OCI-LY7 (cell line): ENCODE measurements around the gene AURKAIP1. TPM values are rescaled to one million over a fixed set of nuclear protein-coding genes. Genes with fewer than 3 reads are reported as not detected.
A peak's percentile ranks its signal among the peaks of the same experiment; 100 is the strongest.

ENCODE experiments used
- BruUV-seq: library from RNA; stranded (reverse); fragments of 400-500 nt; replicated peaks from 2 replicates; lab custom pipeline; 2021; lab: Mats Ljungman, UMichigan
- CTCF ChIA-PET: fragments of 300-600 bp; sonication (Branson Sonifier 250); formaldehyde crosslinking; loops from one replicate; lab custom pipeline; 2022; ENCODE audit warnings: antibody characterized with exemption; ENCODE audit not compliant: unreplicated experiment; lab: Charles Lee
- POLR2A ChIA-PET: fragments of 300-600 bp; sonication (Branson Sonifier 250); formaldehyde crosslinking; loops from one replicate; lab custom pipeline; 2022; ENCODE audit warnings: antibody characterized with exemption; lab: Charles Lee
- DNase-seq: peaks from one replicate; pipeline ENCODE4 v3.0.0-alpha.2; 2015; ENCODE audit warnings: low spot score
- H2AFZ ChIP-seq: fragments of 200-600 bp; sonication (generic), shearing (Covaris generic); 2 replicates; pipeline ENCODE4 v1.6.1; 2014; ENCODE audit warnings: mild to moderate bottlenecking, antibody characterized with exemption, low read length, moderate library complexity
- H3K27ac ChIP-seq: fragments of 200-600 bp; sonication (generic); 2 replicates; pipeline ENCODE4 v1.5.1; 2014; ENCODE audit warnings: mixed run types, low read depth, mild to moderate bottlenecking, moderate library complexity, low read length, inconsistent platforms; ENCODE audit not compliant: poor library complexity, severe bottlenecking
- H3K36me3 ChIP-seq: fragments of 200-600 bp; sonication (generic); 2 replicates; pipeline ENCODE4 v1.6.1; 2014; ENCODE audit warnings: mild to moderate bottlenecking, antibody characterized with exemption, low read length, moderate library complexity, mixed read lengths; ENCODE audit not compliant: insufficient read depth
- H3K4me1 ChIP-seq: fragments of 200-600 bp; sonication (generic); 2 replicates; pipeline ENCODE4 v1.5.1; 2014; ENCODE audit warnings: mild to moderate bottlenecking, low read length; ENCODE audit not compliant: insufficient read depth, poor library complexity, severe bottlenecking
- H3K4me2 ChIP-seq: fragments of 200-600 bp; sonication (generic); 2 replicates; pipeline ENCODE4 v1.6.1; 2014; ENCODE audit warnings: mild to moderate bottlenecking, low read length
- H3K4me3 ChIP-seq: fragments of 200-600 bp; sonication (generic); 2 replicates; pipeline ENCODE4 v1.5.1; 2014; ENCODE audit warnings: mild to moderate bottlenecking, low read depth, low read length; ENCODE audit not compliant: poor library complexity, severe bottlenecking
- H3K79me2 ChIP-seq: fragments of 200-600 bp; sonication (generic); 2 replicates; pipeline ENCODE4 v1.6.1; 2016; ENCODE audit warnings: low read depth, mild to moderate bottlenecking, low read length, moderate library complexity, mixed read lengths; ENCODE audit not compliant: insufficient read depth
- H3K9me2 ChIP-seq: fragments of 200-600 bp; sonication (generic); 2 replicates; pipeline ENCODE4 v1.6.1; 2016; ENCODE audit warnings: mild to moderate bottlenecking, low read length, mixed read lengths; ENCODE audit not compliant: insufficient read depth
- H3K9me3 ChIP-seq: fragments of 200-600 bp; sonication (generic); 2 replicates; pipeline ENCODE4 v1.6.1; 2014; ENCODE audit warnings: mild to moderate bottlenecking, mixed run types, low read length, mixed read lengths
- H4K20me1 ChIP-seq: fragments of 200-600 bp; sonication (generic); 2 replicates; pipeline ENCODE4 v1.6.1; 2014; ENCODE audit warnings: mild to moderate bottlenecking, antibody characterized with exemption, low read length, moderate library complexity, mixed read lengths; ENCODE audit not compliant: insufficient read depth
- EZH2phosphoT487 ChIP-seq: fragments of 200-600 bp; sonication (generic); IDR thresholded peaks from 2 replicates; pipeline ENCODE4 v1.6.1; 2018; ENCODE audit warnings: low read depth, borderline replicate concordance, mild to moderate bottlenecking, mixed run types, antibody characterized with exemption, low read length, moderate library complexity, mixed read lengths
- intact Hi-C: fragments of 100-400 bp; cut with micrococcal nuclease; formaldehyde crosslinking; loops from one replicate; pipeline ENCODE4 v1.10.0; 2022; ENCODE audit not compliant: unreplicated experiment
- microRNA-seq: library from miRNA; unstranded; fragments of <30 nt; microRNA quantifications from one replicate; pipeline ENCODE4 v1.2.0, GENCODE V29; 2022; ENCODE audit warnings: borderline replicate concordance
- total RNA-seq, 2 experiments: library from RNA; depleted of rRNA in 1 of 2; stranded (reverse); fragments of >200 nt in 1 of 2; shearing (Covaris generic) in 1 of 2; gene quantifications; 2 replicates each; pipeline ENCODE4 v1.2.3, GENCODE V29; 2014 to 2022
- TF ChIP-seq, protein P1 (sequence below): fragments of 200-600 bp; sonication (generic); conservative IDR thresholded peaks from 2 replicates; pipeline ENCODE4 v1.5.1; 2014; ENCODE audit warnings: mild to moderate bottlenecking, antibody characterized with exemption, low read length, moderate library complexity, mixed read lengths

Gene AURKAIP1
- total RNA-seq, 2 experiments from 2014 or later, result 163 to 172 TPM

DNA sequence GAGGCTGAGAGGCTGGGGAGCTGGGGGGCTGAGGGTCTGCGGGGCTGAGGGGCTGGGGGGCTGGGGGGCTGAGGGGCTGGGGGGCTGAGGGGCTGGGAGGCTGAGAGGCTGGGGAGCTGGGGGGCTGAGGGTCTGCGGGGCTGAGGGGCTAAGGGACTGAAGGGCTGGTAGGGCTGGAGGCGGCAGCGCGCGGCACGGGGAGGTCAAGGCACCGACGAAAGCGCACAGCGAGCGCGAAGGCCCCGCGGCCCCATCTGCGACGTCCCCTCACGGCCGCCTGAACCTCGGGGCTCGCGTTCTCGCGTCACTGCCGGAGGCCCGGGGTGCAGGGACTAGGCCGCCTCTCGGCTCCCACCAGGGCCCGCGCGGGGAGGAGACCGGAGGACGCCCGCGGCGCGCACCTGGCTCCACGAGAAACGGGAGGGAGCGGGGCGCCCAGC, 50.9 kb downstream of the AURKAIP1 start:
- intact Hi-C loops, result loop anchor here (2.0 kb wide), 2 partner anchors 15 to 51 kb away; partner anchors contain the start of genes AURKAIP1 and PUSL1
- peaks cover 43% of the 10 kb centered on the region for H3K79me2 ChIP-seq
- no peak for DNase-seq
- H3K36me3 ChIP-seq, result peaks cover 47% of the 10 kb centered on the region
- CTCF ChIA-PET, result no interaction called here
- H3K4me3 ChIP-seq, result peak overlapping the region; percentile 84
- BruUV-seq, result no TSS peak
- POLR2A ChIA-PET, result no interaction called here
- TF ChIP-seq, protein P1, sequence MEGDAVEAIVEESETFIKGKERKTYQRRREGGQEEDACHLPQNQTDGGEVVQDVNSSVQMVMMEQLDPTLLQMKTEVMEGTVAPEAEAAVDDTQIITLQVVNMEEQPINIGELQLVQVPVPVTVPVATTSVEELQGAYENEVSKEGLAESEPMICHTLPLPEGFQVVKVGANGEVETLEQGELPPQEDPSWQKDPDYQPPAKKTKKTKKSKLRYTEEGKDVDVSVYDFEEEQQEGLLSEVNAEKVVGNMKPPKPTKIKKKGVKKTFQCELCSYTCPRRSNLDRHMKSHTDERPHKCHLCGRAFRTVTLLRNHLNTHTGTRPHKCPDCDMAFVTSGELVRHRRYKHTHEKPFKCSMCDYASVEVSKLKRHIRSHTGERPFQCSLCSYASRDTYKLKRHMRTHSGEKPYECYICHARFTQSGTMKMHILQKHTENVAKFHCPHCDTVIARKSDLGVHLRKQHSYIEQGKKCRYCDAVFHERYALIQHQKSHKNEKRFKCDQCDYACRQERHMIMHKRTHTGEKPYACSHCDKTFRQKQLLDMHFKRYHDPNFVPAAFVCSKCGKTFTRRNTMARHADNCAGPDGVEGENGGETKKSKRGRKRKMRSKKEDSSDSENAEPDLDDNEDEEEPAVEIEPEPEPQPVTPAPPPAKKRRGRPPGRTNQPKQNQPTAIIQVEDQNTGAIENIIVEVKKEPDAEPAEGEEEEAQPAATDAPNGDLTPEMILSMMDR, result no peak
- TF ChIP-seq EZH2phosphoT487, result no peak
- H3K27ac ChIP-seq, result peak overlapping the region; percentile 28
- no peak overlapping the region for H2AFZ ChIP-seq
- peak overlapping the region; percentile 60; the same call in 1 of the 2 replicates for H3K4me2 ChIP-seq
- peaks cover 25% of the 10 kb centered on the region for H3K4me1 ChIP-seq
- no peaks in the 10 kb centered on the region for H3K9me2 ChIP-seq
- H3K9me3 ChIP-seq, result no peaks in the 10 kb centered on the region
- peaks cover 3% of the 10 kb centered on the region; the same call in 1 of the 2 replicates for H4K20me1 ChIP-seq

Small RNA genes lying within 50 kb of the gene (microRNA-seq; reads per million reads assigned to microRNA genes)
- not detected for gene MIR6808

Other genes starting within 250 kb of the AURKAIP1 start
- not detected in 2 replicates for gene TTLL10, start 201.3 kb downstream of the AURKAIP1 start, total RNA-seq (2014; rRNA removed; shearing (Covaris generic))
- gene TTLL10, start 201.3 kb downstream of the AURKAIP1 start, total RNA-seq (2022), result not detected in 2 replicates
- gene TNFRSF18, start 168.6 kb downstream of the AURKAIP1 start, total RNA-seq (2014; rRNA removed; shearing (Covaris generic)), result not detected in 2 replicates
- not detected in 2 replicates for gene TNFRSF18, start 168.6 kb downstream of the AURKAIP1 start, total RNA-seq (2022)
- gene TNFRSF4, start 161.1 kb downstream of the AURKAIP1 start, total RNA-seq (2014; rRNA removed; shearing (Covaris generic)), result not detected in 2 replicates
- gene TNFRSF4, start 161.1 kb downstream of the AURKAIP1 start, total RNA-seq (2022), result 1.1 and 1.4 TPM in 2 replicates
- gene SDF4, start 143.2 kb downstream of the AURKAIP1 start, total RNA-seq (2014; rRNA removed; shearing (Covaris generic)), result 44.2 and 47.7 TPM in 2 replicates
- gene SDF4, start 143.2 kb downstream of the AURKAIP1 start, total RNA-seq (2022), result 82.8 and 85.7 TPM in 2 replicates
- gene B3GALT6, start 143.0 kb downstream of the AURKAIP1 start, total RNA-seq (2014; rRNA removed; shearing (Covaris generic)), result 36.2 and 37.7 TPM in 2 replicates
- gene B3GALT6, start 143.0 kb downstream of the AURKAIP1 start, total RNA-seq (2022), result 25.0 and 27.1 TPM in 2 replicates
- 0.49 and 1.8 TPM in 2 replicates for gene C1QTNF12, start 128.5 kb downstream of the AURKAIP1 start, total RNA-seq (2014; rRNA removed; shearing (Covaris generic))
- gene C1QTNF12, start 128.5 kb downstream of the AURKAIP1 start, total RNA-seq (2022), result 6.1 and 7.0 TPM in 2 replicates
- gene UBE2J2, start 101.4 kb downstream of the AURKAIP1 start, total RNA-seq (2014; rRNA removed; shearing (Covaris generic)), result 61.6 and 69.2 TPM in 2 replicates
- gene UBE2J2, start 101.4 kb downstream of the AURKAIP1 start, total RNA-seq (2022), result 87.0 and 88.7 TPM in 2 replicates
- 3.9 and 6.2 TPM in 2 replicates for gene SCNN1D, start 94.8 kb downstream of the AURKAIP1 start, total RNA-seq (2014; rRNA removed; shearing (Covaris generic))
- gene SCNN1D, start 94.8 kb downstream of the AURKAIP1 start, total RNA-seq (2022), result 11.3 and 12.7 TPM in 2 replicates
- gene ACAP3, start 67.3 kb downstream of the AURKAIP1 start, total RNA-seq (2014; rRNA removed; shearing (Covaris generic)), result 26.3 and 26.8 TPM in 2 replicates
- 47.6 and 47.7 TPM in 2 replicates for gene ACAP3, start 67.3 kb downstream of the AURKAIP1 start, total RNA-seq (2022)
- 41.8 and 57.1 TPM in 2 replicates for gene PUSL1, start 66.6 kb downstream of the AURKAIP1 start, total RNA-seq (2014; rRNA removed; shearing (Covaris generic))
- 31.3 and 32.2 TPM in 2 replicates for gene PUSL1, start 66.6 kb downstream of the AURKAIP1 start, total RNA-seq (2022)
- 128 and 142 TPM in 2 replicates for gene INTS11, start 50.5 kb downstream of the AURKAIP1 start, total RNA-seq (2014; rRNA removed; shearing (Covaris generic))
- 146 and 162 TPM in 2 replicates for gene INTS11, start 50.5 kb downstream of the AURKAIP1 start, total RNA-seq (2022)
- gene CPTP, start 50.4 kb downstream of the AURKAIP1 start, total RNA-seq (2014; rRNA removed; shearing (Covaris generic)), result 16.6 and 18.5 TPM in 2 replicates
- 20.3 and 20.6 TPM in 2 replicates for gene CPTP, start 50.4 kb downstream of the AURKAIP1 start, total RNA-seq (2022)
- 0.41 and 1.1 TPM in 2 replicates for gene TAS1R3, start 43.9 kb downstream of the AURKAIP1 start, total RNA-seq (2014; rRNA removed; shearing (Covaris generic))
- gene TAS1R3, start 43.9 kb downstream of the AURKAIP1 start, total RNA-seq (2022), result 0.99 and 1.2 TPM in 2 replicates
- 41.7 and 47.1 TPM in 2 replicates for gene DVL1, start 25.8 kb downstream of the AURKAIP1 start, total RNA-seq (2014; rRNA removed; shearing (Covaris generic))
- gene DVL1, start 25.8 kb downstream of the AURKAIP1 start, total RNA-seq (2022), result 27.8 and 30.7 TPM in 2 replicates
- gene MXRA8, start 16.7 kb downstream of the AURKAIP1 start, total RNA-seq (2014; rRNA removed; shearing (Covaris generic)), result not detected in 2 replicates
- gene MXRA8, start 16.7 kb downstream of the AURKAIP1 start, total RNA-seq (2022), result not detected in 2 replicates
- 297 and 307 TPM in 2 replicates for gene CCNL2, start 24.1 kb upstream of the AURKAIP1 start, total RNA-seq (2014; rRNA removed; shearing (Covaris generic))
- 213 and 238 TPM in 2 replicates for gene CCNL2, start 24.1 kb upstream of the AURKAIP1 start, total RNA-seq (2022)
- gene MRPL20, start 32.1 kb upstream of the AURKAIP1 start, total RNA-seq (2014; rRNA removed; shearing (Covaris generic)), result 165 and 196 TPM in 2 replicates
- 116 and 143 TPM in 2 replicates for gene MRPL20, start 32.1 kb upstream of the AURKAIP1 start, total RNA-seq (2022)
- gene ANKRD65, start 46.1 kb upstream of the AURKAIP1 start, total RNA-seq (2014; rRNA removed; shearing (Covaris generic)), result not detected in 2 replicates
- gene ANKRD65, start 46.1 kb upstream of the AURKAIP1 start, total RNA-seq (2022), result not detected in 2 replicates
- gene VWA1, start 60.5 kb upstream of the AURKAIP1 start, total RNA-seq (2014; rRNA removed; shearing (Covaris generic)), result not detected in 2 replicates
- gene VWA1, start 60.5 kb upstream of the AURKAIP1 start, total RNA-seq (2022), result not detected in 2 replicates
- gene ATAD3C, start 74.5 kb upstream of the AURKAIP1 start, total RNA-seq (2014; rRNA removed; shearing (Covaris generic)), result 1.6 TPM in 1 of 2 replicates, not detected in the other
- 2.1 and 3.0 TPM in 2 replicates for gene ATAD3C, start 74.5 kb upstream of the AURKAIP1 start, total RNA-seq (2022)
- 43.8 and 54.9 TPM in 2 replicates for gene ATAD3B, start 96.6 kb upstream of the AURKAIP1 start, total RNA-seq (2014; rRNA removed; shearing (Covaris generic))
- gene ATAD3B, start 96.6 kb upstream of the AURKAIP1 start, total RNA-seq (2022), result 54.3 and 62.4 TPM in 2 replicates
- gene ATAD3A, start 137.0 kb upstream of the AURKAIP1 start, total RNA-seq (2014; rRNA removed; shearing (Covaris generic)), result 79.9 and 81.9 TPM in 2 replicates
- 83.3 and 88.6 TPM in 2 replicates for gene ATAD3A, start 137.0 kb upstream of the AURKAIP1 start, total RNA-seq (2022)
- gene TMEM240, start 165.4 kb upstream of the AURKAIP1 start, total RNA-seq (2014; rRNA removed; shearing (Covaris generic)), result 0.64 and 0.76 TPM in 2 replicates
- 2.1 and 2.7 TPM in 2 replicates for gene TMEM240, start 165.4 kb upstream of the AURKAIP1 start, total RNA-seq (2022)
- 97.7 and 101 TPM in 2 replicates for gene SSU72, start 199.7 kb upstream of the AURKAIP1 start, total RNA-seq (2014; rRNA removed; shearing (Covaris generic))
- gene SSU72, start 199.7 kb upstream of the AURKAIP1 start, total RNA-seq (2022), result 141 and 149 TPM in 2 replicates
- 2.7 and 3.1 TPM in 2 replicates for gene FNDC10, start 224.9 kb upstream of the AURKAIP1 start, total RNA-seq (2014; rRNA removed; shearing (Covaris generic))
- 1.3 and 2.7 TPM in 2 replicates for gene FNDC10, start 224.9 kb upstream of the AURKAIP1 start, total RNA-seq (2022)
- 46.4 and 64.9 TPM in 2 replicates for gene MIB2, start 240.3 kb upstream of the AURKAIP1 start, total RNA-seq (2014; rRNA removed; shearing (Covaris generic))
- 54.0 and 55.3 TPM in 2 replicates for gene MIB2, start 240.3 kb upstream of the AURKAIP1 start, total RNA-seq (2022)